NT2/D1 (cell line): ENCODE measurements around the gene FSCN2.

Experiments used
- DNase-seq: peaks from one replicate; pipeline ENCODE4 v3.0.0-alpha.2; 2011; ENCODE audit warnings: low read depth, low spot score
- H3K27me3 ChIP-seq: 2 replicates; pipeline ENCODE4 v1.6.0; 2011; ENCODE audit warnings: mild to moderate bottlenecking; ENCODE audit not compliant: insufficient read length, insufficient read depth
- H3K36me3 ChIP-seq: 2 replicates; pipeline ENCODE4 v1.6.1; 2011; ENCODE audit warnings: mild to moderate bottlenecking, low read length, mixed read lengths; ENCODE audit not compliant: insufficient read depth, insufficient read length
- H3K4me1 ChIP-seq: 2 replicates; pipeline ENCODE4 v1.5.1; 2011; ENCODE audit not compliant: insufficient read depth, insufficient read length
- H3K4me3 ChIP-seq: 2 replicates; pipeline ENCODE4 v1.5.1; 2011; ENCODE audit warnings: low read depth; ENCODE audit not compliant: insufficient read length
- H3K9ac ChIP-seq: 2 replicates; pipeline ENCODE4 v1.6.0; 2011; ENCODE audit warnings: low read depth; ENCODE audit not compliant: insufficient read length
- H3K9me3 ChIP-seq: 2 replicates; pipeline ENCODE4 v1.5.1; 2011; ENCODE audit warnings: mild to moderate bottlenecking, low read length; ENCODE audit not compliant: insufficient read depth
- SUZ12 ChIP-seq: IDR thresholded peaks from 2 replicates; pipeline ENCODE4 v1.6.1; 2011; ENCODE audit not compliant: insufficient read length, insufficient read depth; ENCODE audit errors: extremely low read depth
- YY1 ChIP-seq: IDR thresholded peaks from 2 replicates; pipeline ENCODE4 v1.6.1; 2011; ENCODE audit not compliant: insufficient read length, insufficient read depth
- ZNF274 ChIP-seq: IDR thresholded peaks from 2 replicates; pipeline ENCODE4 v1.6.1; 2011; ENCODE audit warnings: mild to moderate bottlenecking, low read depth, low read length

FSCN2 gene

GRCh38 chr17:81570964-81571363 lies 42.8 kb downstream of the FSCN2 start:
- H3K9ac ChIP-seq: no peak overlapping the region
- TF ChIP-seq SUZ12 (no peak), YY1 (no peak), ZNF274 (no peak)
- H3K36me3 ChIP-seq: peaks cover 87% of the 10 kb centered on the region
- peaks cover 8% of the 10 kb centered on the region for H3K4me1 ChIP-seq
- no peaks in the 10 kb centered on the region for H3K9me3 ChIP-seq
- no peaks in the 10 kb centered on the region for H3K27me3 ChIP-seq
- H3K4me3 ChIP-seq: no peak overlapping the region
- no peak for DNase-seq

- H3K4me3 ChIP-seq: no peak overlapping the region
- H3K9ac ChIP-seq: no peak overlapping the region
- H3K9me3 ChIP-seq: no peaks in the 10 kb centered on the region
- DNase-seq: no peak
- TF ChIP-seq ZNF274 (no peak), YY1 (no peak), SUZ12 (no peak)
- H3K4me1 ChIP-seq: peaks cover 7% of the 10 kb centered on the region
- peaks cover 91% of the 10 kb centered on the region for H3K36me3 ChIP-seq
- no peaks in the 10 kb centered on the region for H3K27me3 ChIP-seq
Measured at GRCh38 chr17:81572563-81573168, 44.5 kb downstream of the FSCN2 start.

GRCh38 chr17:81573794-81574642 lies 45.8 kb downstream of the FSCN2 start:
- H3K9ac ChIP-seq: no peak overlapping the region
- H3K4me1 ChIP-seq: peaks cover 5% of the 10 kb centered on the region
- H3K9me3 ChIP-seq: no peaks in the 10 kb centered on the region
- DNase-seq: no peak
- no peaks in the 10 kb centered on the region for H3K27me3 ChIP-seq
- peaks cover 94% of the 10 kb centered on the region for H3K36me3 ChIP-seq
- TF ChIP-seq YY1 (no peak), ZNF274 (no peak), SUZ12 (no peak)
- no peak overlapping the region for H3K4me3 ChIP-seq

DNA sequence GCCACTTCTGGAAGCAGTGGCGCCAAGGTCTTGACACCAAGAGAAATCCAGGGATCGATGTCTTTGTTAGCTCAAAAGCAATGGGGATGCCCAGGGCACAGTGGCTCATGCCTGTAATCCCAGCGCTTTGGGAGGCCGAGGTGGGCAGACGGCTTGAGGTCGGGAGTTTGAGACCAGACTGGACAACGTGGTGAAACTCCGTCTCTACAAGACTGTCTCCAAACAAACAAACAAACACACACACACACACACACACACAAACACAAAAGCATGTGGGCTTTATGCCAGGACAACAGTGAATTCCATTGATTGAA lies 46.4 kb downstream of the FSCN2 start:
- no peak overlapping the region for H3K9ac ChIP-seq
- no peaks in the 10 kb centered on the region for H3K27me3 ChIP-seq
- H3K36me3 ChIP-seq: peaks cover 94% of the 10 kb centered on the region
- TF ChIP-seq ZNF274: no peak
- TF ChIP-seq SUZ12: no peak
- no peak for TF ChIP-seq YY1
- H3K4me3 ChIP-seq: no peak overlapping the region
- peaks cover 6% of the 10 kb centered on the region for H3K4me1 ChIP-seq
- no peak for DNase-seq
- H3K9me3 ChIP-seq: no peaks in the 10 kb centered on the region

GRCh38 chr17:81575836-81576235 lies 47.7 kb downstream of the FSCN2 start:
- Histone ChIP-seq H3K9me3 (no peaks in the 10 kb centered on the region), H3K4me3 (no peak overlapping the region), H3K4me1 (peaks cover 15% of the 10 kb centered on the region), H3K27me3 (no peaks in the 10 kb centered on the region), H3K36me3 (peaks cover 94% of the 10 kb centered on the region), H3K9ac (no peak overlapping the region)
- DNase-seq: no peak
- TF ChIP-seq SUZ12: no peak
- TF ChIP-seq YY1: no peak
- no peak for TF ChIP-seq ZNF274

DNA sequence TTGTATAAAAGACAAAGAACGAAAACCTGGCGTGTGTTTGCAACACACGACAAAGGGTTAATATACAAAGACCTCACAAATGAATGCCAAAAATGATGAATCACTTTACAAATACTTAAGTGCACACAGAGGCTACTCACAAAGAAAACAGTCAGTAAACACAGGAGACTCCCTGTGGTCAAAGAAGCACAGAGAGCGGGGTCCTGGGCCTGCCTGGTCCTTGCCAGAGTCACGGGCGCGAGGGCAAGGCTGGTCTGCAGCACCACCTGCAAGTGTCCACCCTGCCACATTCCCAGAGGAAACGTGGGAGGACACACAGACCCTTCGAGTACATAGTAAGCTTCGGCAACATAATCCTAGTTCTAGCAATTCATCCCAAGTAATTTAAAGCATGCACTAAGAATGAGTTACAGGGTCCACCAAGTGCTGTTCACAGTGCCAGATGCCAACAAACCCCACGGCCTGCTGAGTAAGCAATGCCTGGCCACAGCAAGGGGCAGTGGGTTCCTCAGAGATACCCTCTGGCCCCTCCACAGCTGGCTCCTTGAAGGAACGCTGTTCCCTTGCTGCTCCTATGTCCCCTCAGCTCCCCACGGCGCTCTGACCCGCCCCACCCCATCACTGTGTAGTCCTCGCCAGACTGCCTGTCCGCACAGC lies 48.6 kb downstream of the FSCN2 start:
- TF ChIP-seq ZNF274 (no peak), YY1 (no peak), SUZ12 (no peak)
- Histone ChIP-seq H3K4me1 (peaks cover 15% of the 10 kb centered on the region), H3K36me3 (peaks cover 91% of the 10 kb centered on the region), H3K27me3 (no peaks in the 10 kb centered on the region), H3K4me3 (no peak overlapping the region), H3K9ac (no peak overlapping the region), H3K9me3 (no peaks in the 10 kb centered on the region)
- no peak for DNase-seq

GRCh38 chr17:81577278-81578000 lies 49.3 kb downstream of the FSCN2 start:
- Histone ChIP-seq H3K9ac (no peak overlapping the region), H3K9me3 (no peaks in the 10 kb centered on the region), H3K36me3 (peaks cover 94% of the 10 kb centered on the region), H3K4me3 (no peak overlapping the region), H3K4me1 (peaks cover 15% of the 10 kb centered on the region), H3K27me3 (no peaks in the 10 kb centered on the region)
- TF ChIP-seq SUZ12: no peak
- TF ChIP-seq ZNF274: no peak
- no peak for TF ChIP-seq YY1
- no peak for DNase-seq
